Activated CD8-positive, alpha-beta memory T cell treated with anti-CD3 and anti-CD28 coated beads, Interleukin-2, amount 10 ng/mL, durations not matched to agents 7 days and 5 days (primary cell): ENCODE results near the gene IMMP2L. TPM values are rescaled to one million over a fixed set of nuclear protein-coding genes. Genes with fewer than 3 reads are reported as not detected.

Experiments
- ATAC-seq: fragments of 150-1000 bp; cut with Tn5 transposase; one replicate; pipeline ENCODE4 v1.10.0; 2021; ENCODE audit warnings: moderate library complexity
- CTCF ChIA-PET: fragments of 350-600 bp; sonication (Branson Sonifier 250); formaldehyde crosslinking; loops from one replicate; lab custom pipeline; 2021; ENCODE audit warnings: antibody characterized with exemption; lab: Charles Lee
- DNase-seq: peaks from one replicate; pipeline ENCODE4 v3.0.0-alpha.2; 2020
- H3K27ac Mint-ChIP-seq: one replicate; pipeline ENCODE4 v1.8.0; 2021; ENCODE audit warnings: mild to moderate bottlenecking, mixed read lengths
- H3K27me3 Mint-ChIP-seq: one replicate; pipeline ENCODE4 v1.8.0; 2021; ENCODE audit warnings: mixed read lengths
- H3K36me3 Mint-ChIP-seq: one replicate; pipeline ENCODE4 v1.8.0; 2021; ENCODE audit warnings: mild to moderate bottlenecking, mixed read lengths
- H3K4me1 Mint-ChIP-seq: one replicate; pipeline ENCODE4 v1.8.0; 2021; ENCODE audit warnings: mixed read lengths
- H3K4me3 Mint-ChIP-seq: one replicate; pipeline ENCODE4 v1.8.0; 2021; ENCODE audit warnings: mild to moderate bottlenecking, moderate library complexity, mixed read lengths
- H3K9me3 Mint-ChIP-seq: one replicate; pipeline ENCODE4 v1.8.0; 2022; ENCODE audit warnings: low read depth, mixed read lengths
- total RNA-seq, 2 experiments: library from RNA; stranded (reverse); gene quantifications; one replicate each; pipeline ENCODE4 v1.2.3, GENCODE V29; 2021

The IMMP2L gene
- total RNA-seq, 2 experiments from 2014 or later = 11.5 to 13.1 TPM

GRCh38 chr7:111224354-111225231, 337.7 kb downstream of the IMMP2L start:
- Mint-ChIP-seq H3K4me3 (no peak overlapping the region), H3K9me3 (no peaks in the 10 kb centered on the region), H3K27ac (no peak overlapping the region), H3K27me3 (no peaks in the 10 kb centered on the region), H3K4me1 (peaks cover 3% of the 10 kb centered on the region), H3K36me3 (peaks cover 1% of the 10 kb centered on the region)
- DNase-seq (no peak), ATAC-seq (no peak)
- CTCF ChIA-PET = no interaction called here

DNA sequence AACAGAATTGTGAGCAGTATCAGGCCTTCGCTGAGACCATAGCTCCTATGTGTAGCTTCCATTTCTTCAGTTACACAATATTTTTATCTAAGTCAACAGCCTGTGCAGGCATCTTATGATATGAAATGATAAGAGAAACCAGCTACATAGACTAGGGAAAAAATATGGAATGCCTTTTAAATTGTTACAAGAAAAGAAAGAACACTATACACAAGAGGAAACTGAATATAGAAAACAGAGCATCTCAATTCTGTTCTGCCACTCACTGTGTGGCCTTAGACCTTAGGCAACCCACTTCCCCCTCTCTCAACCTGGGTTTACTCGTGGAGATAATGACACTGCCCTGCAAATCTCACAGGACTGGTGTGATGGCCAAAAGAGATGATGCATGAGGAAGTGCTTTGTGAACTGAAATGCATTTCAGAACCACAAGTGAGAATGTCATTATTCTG, 338.5 kb downstream of the IMMP2L start:
- Mint-ChIP-seq H3K9me3 (no peaks in the 10 kb centered on the region), H3K36me3 (peaks cover 1% of the 10 kb centered on the region), H3K4me3 (no peak overlapping the region), H3K27me3 (no peaks in the 10 kb centered on the region), H3K4me1 (peaks cover 3% of the 10 kb centered on the region), H3K27ac (no peak overlapping the region)
- DNase-seq = no peak
- CTCF ChIA-PET = no interaction called here
- ATAC-seq = no peak

- Mint-ChIP-seq H3K27ac (no peak overlapping the region), H3K4me1 (peaks cover 8% of the 10 kb centered on the region), H3K9me3 (no peaks in the 10 kb centered on the region), H3K36me3 (peaks cover 4% of the 10 kb centered on the region), H3K27me3 (no peaks in the 10 kb centered on the region), H3K4me3 (no peak overlapping the region)
- ATAC-seq = no peak
- DNase-seq = no peak
- CTCF ChIA-PET = no interaction called here
Observed at GRCh38 chr7:111215550-111215949, 346.7 kb downstream of the IMMP2L start.

GRCh38 chr7:111212857-111213523, 349.3 kb downstream of the IMMP2L start:
- DNase-seq (no peak), ATAC-seq (no peak)
- Mint-ChIP-seq H3K9me3 (no peaks in the 10 kb centered on the region), H3K27me3 (no peaks in the 10 kb centered on the region), H3K36me3 (peaks cover 4% of the 10 kb centered on the region), H3K4me3 (no peak overlapping the region), H3K27ac (no peak overlapping the region), H3K4me1 (peaks cover 8% of the 10 kb centered on the region)
- CTCF ChIA-PET = no interaction called here

DNA sequence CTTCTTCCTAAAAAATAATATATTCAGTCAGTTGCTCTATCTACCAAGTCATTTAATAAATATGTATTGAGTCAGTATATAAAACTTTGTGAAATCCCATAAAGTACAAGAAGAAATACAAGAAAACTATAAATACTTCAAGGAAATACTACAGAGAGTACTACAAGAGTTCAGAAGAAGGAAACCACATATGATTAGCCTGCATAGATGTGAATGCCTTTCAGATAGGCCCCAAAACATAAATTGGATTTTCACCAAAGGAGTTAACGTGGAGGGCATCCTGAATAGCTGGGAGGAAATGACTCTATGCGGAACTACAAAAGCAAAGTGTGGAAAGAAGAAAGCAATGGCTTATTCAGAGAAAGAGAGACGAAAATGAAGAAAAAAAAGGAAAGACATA, 351.3 kb downstream of the IMMP2L start:
- no peak overlapping the region for H3K27ac Mint-ChIP-seq
- no peak for ATAC-seq
- CTCF ChIA-PET = no interaction called here
- peaks cover 4% of the 10 kb centered on the region for H3K36me3 Mint-ChIP-seq
- H3K4me1 Mint-ChIP-seq = peaks cover 8% of the 10 kb centered on the region
- no peak overlapping the region for H3K4me3 Mint-ChIP-seq
- no peak for DNase-seq
- H3K27me3 Mint-ChIP-seq = no peaks in the 10 kb centered on the region
- H3K9me3 Mint-ChIP-seq = no peaks in the 10 kb centered on the region

DNA sequence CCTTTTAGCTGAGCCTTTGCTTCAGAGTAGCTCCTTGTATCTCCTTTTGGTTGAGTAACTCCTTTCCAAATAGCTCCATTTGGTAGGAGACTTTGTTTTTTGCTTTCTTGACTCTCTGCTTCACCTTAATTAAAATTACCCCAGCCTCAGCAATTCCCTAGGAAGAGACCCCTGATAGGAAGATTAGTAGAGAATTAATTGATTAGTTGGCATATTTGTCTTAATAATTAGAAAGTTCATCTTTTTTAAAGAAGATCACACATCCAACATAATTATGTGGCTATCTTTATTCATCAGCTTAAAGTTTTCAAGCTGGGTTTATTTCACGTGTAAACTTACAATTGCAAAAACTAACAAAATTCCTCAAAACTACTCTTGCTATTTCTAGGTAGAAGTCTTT, 352.2 kb downstream of the IMMP2L start:
- Mint-ChIP-seq H3K27ac (no peak overlapping the region), H3K4me3 (no peak overlapping the region), H3K36me3 (peaks cover 4% of the 10 kb centered on the region), H3K27me3 (no peaks in the 10 kb centered on the region), H3K4me1 (peaks cover 2% of the 10 kb centered on the region), H3K9me3 (no peaks in the 10 kb centered on the region)
- CTCF ChIA-PET = no interaction called here
- DNase-seq (no peak), ATAC-seq (no peak)

- no peaks in the 10 kb centered on the region for H3K27me3 Mint-ChIP-seq
- no peak overlapping the region for H3K27ac Mint-ChIP-seq
- peaks cover 2% of the 10 kb centered on the region for H3K9me3 Mint-ChIP-seq
- no peaks in the 10 kb centered on the region for H3K4me1 Mint-ChIP-seq
- ATAC-seq = no peak
- H3K36me3 Mint-ChIP-seq = no peaks in the 10 kb centered on the region
- DNase-seq = no peak
- CTCF ChIA-PET = no interaction called here
- no peak overlapping the region for H3K4me3 Mint-ChIP-seq
Observed at GRCh38 chr7:111205251-111205650, 357.0 kb downstream of the IMMP2L start.

- H3K4me3 Mint-ChIP-seq = no peak overlapping the region
- H3K27ac Mint-ChIP-seq = no peak overlapping the region
- CTCF ChIA-PET = no interaction called here
- H3K27me3 Mint-ChIP-seq = no peaks in the 10 kb centered on the region
- no peaks in the 10 kb centered on the region for H3K36me3 Mint-ChIP-seq
- DNase-seq = no peak
- ATAC-seq = no peak
- peaks cover 5% of the 10 kb centered on the region for H3K4me1 Mint-ChIP-seq
- H3K9me3 Mint-ChIP-seq = peaks cover 2% of the 10 kb centered on the region
Observed at GRCh38 chr7:111202321-111202720, 360.0 kb downstream of the IMMP2L start.

DNA sequence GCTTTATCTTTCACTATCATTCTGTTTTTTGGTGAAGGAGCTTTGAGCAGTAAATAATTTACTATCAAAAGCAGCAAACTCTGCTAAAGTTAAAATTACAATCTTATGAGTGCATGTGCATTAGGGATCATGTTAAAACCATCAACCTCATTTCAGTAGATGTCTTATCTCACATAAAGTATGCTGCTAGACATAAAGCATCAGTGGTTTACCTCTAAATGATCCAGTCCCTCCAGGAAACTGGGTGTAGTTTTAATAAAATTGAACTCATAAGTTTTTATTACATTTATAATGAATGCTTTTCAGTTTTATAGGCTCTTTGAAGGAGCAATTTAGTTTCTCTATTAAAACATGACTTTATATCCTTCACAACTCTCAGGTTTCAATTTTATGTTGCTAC, 362.6 kb downstream of the IMMP2L start:
- no peak overlapping the region for H3K4me3 Mint-ChIP-seq
- H3K4me1 Mint-ChIP-seq = peaks cover 5% of the 10 kb centered on the region
- peaks cover 2% of the 10 kb centered on the region for H3K9me3 Mint-ChIP-seq
- H3K27ac Mint-ChIP-seq = no peak overlapping the region
- DNase-seq (no peak), ATAC-seq (no peak)
- H3K27me3 Mint-ChIP-seq = no peaks in the 10 kb centered on the region
- CTCF ChIA-PET = no interaction called here
- H3K36me3 Mint-ChIP-seq = no peaks in the 10 kb centered on the region

GRCh38 chr7:111198255-111198654, 364.0 kb downstream of the IMMP2L start:
- no peaks in the 10 kb centered on the region for H3K27me3 Mint-ChIP-seq
- DNase-seq (no peak), ATAC-seq (no peak)
- CTCF ChIA-PET = no interaction called here
- H3K27ac Mint-ChIP-seq = no peak overlapping the region
- H3K4me3 Mint-ChIP-seq = no peak overlapping the region
- H3K4me1 Mint-ChIP-seq = peaks cover 5% of the 10 kb centered on the region
- H3K36me3 Mint-ChIP-seq = no peaks in the 10 kb centered on the region
- peaks cover 2% of the 10 kb centered on the region for H3K9me3 Mint-ChIP-seq

GRCh38 chr7:111196655-111197054, 365.6 kb downstream of the IMMP2L start:
- CTCF ChIA-PET = no interaction called here
- Mint-ChIP-seq H3K36me3 (no peaks in the 10 kb centered on the region), H3K27me3 (no peaks in the 10 kb centered on the region), H3K9me3 (peaks cover 2% of the 10 kb centered on the region), H3K4me1 (peaks cover 5% of the 10 kb centered on the region), H3K4me3 (no peak overlapping the region), H3K27ac (no peak overlapping the region)
- ATAC-seq (no peak), DNase-seq (no peak)

- CTCF ChIA-PET = no interaction called here
- H3K4me1 Mint-ChIP-seq = no peaks in the 10 kb centered on the region
- DNase-seq (no peak), ATAC-seq (no peak)
- H3K36me3 Mint-ChIP-seq = no peaks in the 10 kb centered on the region
- H3K27me3 Mint-ChIP-seq = no peaks in the 10 kb centered on the region
- H3K27ac Mint-ChIP-seq = no peak overlapping the region
- no peak overlapping the region for H3K4me3 Mint-ChIP-seq
- H3K9me3 Mint-ChIP-seq = no peaks in the 10 kb centered on the region
Observed at GRCh38 chr7:111192614-111193413, 369.5 kb downstream of the IMMP2L start.

DNA sequence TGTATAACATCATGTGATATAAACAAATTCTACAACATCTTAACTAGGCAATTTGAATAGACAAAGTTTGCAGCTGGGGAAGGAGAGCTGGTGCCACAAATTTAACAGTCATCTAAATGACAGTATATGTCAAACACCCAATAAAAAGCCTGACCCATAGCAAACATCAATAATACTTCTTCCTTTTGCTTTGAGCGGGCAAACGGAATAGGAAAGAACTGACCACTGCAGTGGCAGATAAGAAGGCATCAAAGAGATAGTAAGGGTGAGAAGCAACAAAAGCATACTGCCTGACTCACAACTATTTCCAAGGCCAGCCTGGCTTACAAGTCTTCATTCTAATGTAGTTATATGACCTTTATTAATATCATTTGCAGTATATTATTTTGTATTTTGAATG, 371.5 kb downstream of the IMMP2L start:
- ATAC-seq = no peak
- no peaks in the 10 kb centered on the region for H3K9me3 Mint-ChIP-seq
- CTCF ChIA-PET = no interaction called here

More for the DNA sequence above, 371.5 kb downstream of the IMMP2L start:
- DNase-seq = no peak
- Mint-ChIP-seq H3K4me1 (no peaks in the 10 kb centered on the region), H3K27me3 (no peaks in the 10 kb centered on the region), H3K4me3 (no peak overlapping the region), H3K27ac (no peak overlapping the region), H3K36me3 (no peaks in the 10 kb centered on the region)
